OCI-LY7 (cell line): ENCODE data around the gene MAL.

Experiments
- CTCF ChIP-seq: fragments of 200-600 bp; sonication (generic); conservative IDR thresholded peaks from 2 replicates; pipeline ENCODE4 v1.5.1; 2014; ENCODE audit warnings: mild to moderate bottlenecking, antibody characterized with exemption, low read length, moderate library complexity, mixed read lengths
- EZH2phosphoT487 ChIP-seq: fragments of 200-600 bp; sonication (generic); IDR thresholded peaks from 2 replicates; pipeline ENCODE4 v1.6.1; 2018; ENCODE audit warnings: low read depth, borderline replicate concordance, mild to moderate bottlenecking, mixed run types, antibody characterized with exemption, low read length, moderate library complexity, mixed read lengths

- TF ChIP-seq CTCF: no peak
- no peak for TF ChIP-seq EZH2phosphoT487
Measured at GRCh38 chr2:94995553-94996304, 29.8 kb upstream of the MAL start.
